Measurements from ENCODE around the gene EFHC1.

EFHC1 gene

DNA sequence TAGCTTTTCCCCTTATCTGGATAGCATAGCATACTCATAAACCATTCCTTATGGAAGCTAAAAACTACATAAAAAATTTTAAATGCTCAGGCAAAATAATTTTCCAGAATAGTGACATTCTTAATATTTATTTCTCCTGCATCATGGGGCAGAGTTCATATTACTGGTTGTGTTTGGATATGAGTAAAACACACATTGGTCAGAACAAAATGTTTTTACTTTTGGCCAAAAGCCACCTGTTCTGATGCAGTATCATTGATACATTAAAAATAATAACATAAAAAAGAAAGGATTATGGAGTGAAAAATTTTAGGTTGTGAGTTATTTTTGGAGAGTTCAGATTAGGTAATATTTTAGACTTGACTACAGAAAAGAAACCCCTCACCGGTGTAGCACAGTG, 123.1 kb downstream of the EFHC1 start:
- no peak for DNase-seq (ENCODE audit: low spot score)
- Histone ChIP-seq H3K27ac (peak overlapping the region; percentile 76 to 90), H3K4me3 (peak overlapping the region; percentile 41)
- TF ChIP-seq, protein P1, sequence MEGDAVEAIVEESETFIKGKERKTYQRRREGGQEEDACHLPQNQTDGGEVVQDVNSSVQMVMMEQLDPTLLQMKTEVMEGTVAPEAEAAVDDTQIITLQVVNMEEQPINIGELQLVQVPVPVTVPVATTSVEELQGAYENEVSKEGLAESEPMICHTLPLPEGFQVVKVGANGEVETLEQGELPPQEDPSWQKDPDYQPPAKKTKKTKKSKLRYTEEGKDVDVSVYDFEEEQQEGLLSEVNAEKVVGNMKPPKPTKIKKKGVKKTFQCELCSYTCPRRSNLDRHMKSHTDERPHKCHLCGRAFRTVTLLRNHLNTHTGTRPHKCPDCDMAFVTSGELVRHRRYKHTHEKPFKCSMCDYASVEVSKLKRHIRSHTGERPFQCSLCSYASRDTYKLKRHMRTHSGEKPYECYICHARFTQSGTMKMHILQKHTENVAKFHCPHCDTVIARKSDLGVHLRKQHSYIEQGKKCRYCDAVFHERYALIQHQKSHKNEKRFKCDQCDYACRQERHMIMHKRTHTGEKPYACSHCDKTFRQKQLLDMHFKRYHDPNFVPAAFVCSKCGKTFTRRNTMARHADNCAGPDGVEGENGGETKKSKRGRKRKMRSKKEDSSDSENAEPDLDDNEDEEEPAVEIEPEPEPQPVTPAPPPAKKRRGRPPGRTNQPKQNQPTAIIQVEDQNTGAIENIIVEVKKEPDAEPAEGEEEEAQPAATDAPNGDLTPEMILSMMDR (IDR thresholded peaks at IDR 0.05): no peak

DNA sequence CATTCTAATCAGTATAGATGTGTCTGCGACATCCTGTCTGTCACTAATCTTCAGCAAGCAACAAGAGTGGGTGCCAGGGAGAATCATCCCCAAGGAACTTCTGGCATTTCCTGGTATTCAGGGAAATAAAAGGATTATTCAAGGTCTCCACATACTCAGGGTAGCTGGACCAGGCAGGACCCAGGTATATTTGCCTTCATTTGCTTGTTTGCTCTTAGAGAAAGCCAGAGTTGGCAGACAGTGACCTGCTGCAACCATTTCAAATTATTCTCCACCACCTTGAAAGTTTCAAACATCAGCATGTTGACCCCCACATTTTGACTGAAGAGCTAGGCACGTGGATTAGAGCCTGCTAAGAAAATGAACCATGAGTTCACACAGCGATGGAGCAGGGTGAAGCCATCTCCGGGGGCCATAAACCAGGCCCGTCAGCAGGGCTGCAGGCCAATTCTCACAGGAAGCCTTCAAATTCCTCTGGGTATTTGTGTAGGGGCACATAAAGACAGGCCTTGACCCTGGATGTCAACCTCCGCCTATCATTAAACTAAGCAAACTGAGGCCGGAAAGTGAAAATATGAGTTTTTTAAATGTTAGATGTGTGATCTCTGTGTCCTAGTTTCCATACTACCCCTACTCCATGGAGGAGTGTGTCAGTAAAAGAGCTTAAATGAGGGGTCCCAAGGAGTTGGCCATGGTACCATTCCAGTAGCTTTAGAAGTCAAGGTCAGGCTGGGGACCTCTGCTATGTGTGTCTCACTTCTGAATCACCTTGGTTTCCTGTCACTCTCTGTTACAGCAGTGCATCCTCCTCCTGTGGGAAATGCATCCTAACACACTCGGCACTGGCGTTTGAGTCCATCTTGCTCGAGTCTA, 123.8 kb downstream of the EFHC1 start:
- peak overlapping the region; percentile 41 for H3K4me3 ChIP-seq
- no peak for DNase-seq (ENCODE audit: low spot score)
- H3K27ac ChIP-seq: peak overlapping the region; percentile 76 to 90
- TF ChIP-seq, protein P1 (IDR thresholded peaks at IDR 0.05): no peak

GRCh38 chr6:52544602-52545405, 124.7 kb downstream of the EFHC1 start:
- TF ChIP-seq, protein P1 (IDR thresholded peaks at IDR 0.05): no peak
- Histone ChIP-seq H3K27ac (peak overlapping the region; percentile 76 to 90), H3K4me3 (no peak overlapping the region)
- no peak for DNase-seq (ENCODE audit: low spot score)

DNA sequence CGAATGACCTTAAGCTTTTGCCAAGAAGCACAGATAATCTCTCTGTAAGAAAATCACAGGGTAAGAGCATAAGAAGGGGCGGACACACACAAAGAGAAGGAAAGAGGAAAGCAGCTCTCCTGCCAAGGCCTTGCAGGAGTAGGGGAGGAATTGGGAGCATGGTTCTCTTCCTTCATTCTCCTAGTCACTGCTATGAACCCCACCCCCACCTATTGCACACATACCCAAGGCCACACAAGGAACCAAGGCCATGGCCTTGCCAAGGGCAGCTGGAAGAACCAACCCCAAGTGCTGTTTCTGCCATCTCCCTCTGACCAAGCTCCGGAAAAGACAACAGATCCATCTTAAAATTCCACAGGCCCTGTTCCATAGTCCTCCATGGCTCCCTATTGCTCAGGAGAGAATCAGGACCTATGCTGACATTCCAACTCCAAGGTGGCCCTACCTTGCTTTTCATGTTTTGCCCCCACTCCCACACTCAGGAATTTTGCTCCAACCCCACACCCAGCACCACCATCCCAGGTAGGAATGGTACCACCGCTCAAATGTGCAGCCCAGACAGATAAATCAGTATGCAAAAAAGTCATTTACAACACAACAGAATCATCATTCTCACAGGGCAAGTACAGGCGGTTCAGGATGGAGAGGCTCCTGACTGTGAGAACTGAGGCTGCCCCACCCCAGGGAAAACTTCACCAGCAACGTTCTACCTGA, 125.4 kb downstream of the EFHC1 start:
- TF ChIP-seq, protein P1 (IDR thresholded peaks at IDR 0.05): no peak
- peak overlapping the region; percentile 76 to 90 for H3K27ac ChIP-seq
- no peak for DNase-seq (ENCODE audit: low spot score)

GRCh38 chr6:52546192-52546591, 126.0 kb downstream of the EFHC1 start:
- no peak overlapping the region for H3K27ac ChIP-seq
- TF ChIP-seq, protein P1 (IDR thresholded peaks at IDR 0.05): no peak
- no peak overlapping the region for H3K4me3 ChIP-seq
- no peak for DNase-seq (ENCODE audit: low spot score)

More for the DNA sequence above, 125.4 kb downstream of the EFHC1 start:
- no peak overlapping the region for H3K4me3 ChIP-seq

DNA sequence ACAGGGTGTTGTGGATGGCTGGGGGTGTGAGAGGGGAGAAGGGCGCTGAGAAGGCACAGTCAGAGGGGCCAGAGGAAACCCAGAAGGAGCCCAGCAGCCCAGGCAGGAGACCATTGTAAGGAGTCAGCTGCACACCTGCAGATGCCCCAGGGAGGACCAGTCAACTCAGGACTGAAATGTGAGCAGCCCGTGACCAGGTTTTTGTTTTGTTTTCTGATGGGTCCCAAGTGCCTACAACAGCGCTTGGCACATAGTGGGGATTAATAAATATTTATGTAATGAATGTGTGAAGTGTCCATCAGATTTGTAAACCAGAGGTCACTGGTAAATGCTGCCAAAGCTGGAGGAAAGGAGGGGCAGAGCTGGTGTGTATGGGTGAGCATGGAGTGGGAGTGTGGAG, 126.5 kb downstream of the EFHC1 start:
- H3K27ac ChIP-seq: peak overlapping the region in 1 of 2 donors; percentile 21
- DNase-seq (ENCODE audit: low spot score): no peak
- no peak overlapping the region for H3K4me3 ChIP-seq
- TF ChIP-seq, protein P1 (IDR thresholded peaks at IDR 0.05): no peak
